ENCODE results near the gene MSH3.

MSH3 gene

GRCh38 chr5:80864109-80864508 lies 209.7 kb downstream of the MSH3 start:
- TF ChIP-seq EZH2phosphoT487 (IDR thresholded peaks at IDR 0.05; ENCODE audit: borderline replicate concordance, low read length) = no peak
- no peak for TF ChIP-seq CTCF (IDR thresholded peaks at IDR 0.05; ENCODE audit: low read depth, low read length, poor library complexity, severe bottlenecking)
- peaks cover 22% of the 10 kb centered on the region for H3K36me3 ChIP-seq (ENCODE audit: control insufficient read depth, low read length)
- no peaks in the 10 kb centered on the region for H3K27me3 ChIP-seq (ENCODE audit: control insufficient read depth, low read length)
- H3F3A ChIP-seq (ENCODE audit: control insufficient read depth, insufficient read depth) = no peaks in the 10 kb centered on the region
- H3K4me1 ChIP-seq (ENCODE audit: control insufficient read depth, low read length) = no peaks in the 10 kb centered on the region
- no peaks in the 10 kb centered on the region for H4K20me1 ChIP-seq (ENCODE audit: control insufficient read depth, insufficient read depth, low read depth, low read length)
- no peaks in the 10 kb centered on the region for H3K79me2 ChIP-seq (ENCODE audit: control insufficient read depth, low read length)
- no peak overlapping the region for H3K27ac ChIP-seq (ENCODE audit: low read depth, low read length)
- H3K9me2 ChIP-seq (replicated peaks; ENCODE audit: control insufficient read depth, low read length) = no peaks in the 10 kb centered on the region
- no peaks in the 10 kb centered on the region for H3K9me3 ChIP-seq (ENCODE audit: control insufficient read depth, insufficient read depth, low read length)
- H3K4me3 ChIP-seq (ENCODE audit: low read length) = no peak overlapping the region
- no peak overlapping the region for H3K4me2 ChIP-seq (ENCODE audit: low read length)

- Histone ChIP-seq H3K79me2 (ENCODE audit: control insufficient read depth, low read length) (no peaks in the 10 kb centered on the region), H3K4me3 (ENCODE audit: low read length) (no peak overlapping the region)
- TF ChIP-seq CTCF (IDR thresholded peaks at IDR 0.05; ENCODE audit: low read depth, low read length, poor library complexity, severe bottlenecking) (no peak), EZH2phosphoT487 (IDR thresholded peaks at IDR 0.05; ENCODE audit: borderline replicate concordance, low read length) (no peak)
These were observed 210.4 kb downstream of the MSH3 start for GRCh38 chr5:80864706-80865435.

GRCh38 chr5:80865551-80865950 lies 211.1 kb downstream of the MSH3 start:
- Histone ChIP-seq H3K9me2 (replicated peaks; ENCODE audit: control insufficient read depth, low read length) (no peaks in the 10 kb centered on the region), H3K27ac (ENCODE audit: low read depth, low read length) (no peak overlapping the region), H3K9me3 (ENCODE audit: control insufficient read depth, insufficient read depth, low read length) (no peaks in the 10 kb centered on the region), H4K20me1 (ENCODE audit: control insufficient read depth, insufficient read depth, low read depth, low read length) (no peaks in the 10 kb centered on the region), H3K4me3 (ENCODE audit: low read length) (no peak overlapping the region), H3K79me2 (ENCODE audit: control insufficient read depth, low read length) (no peaks in the 10 kb centered on the region), H3K27me3 (ENCODE audit: control insufficient read depth, low read length) (no peaks in the 10 kb centered on the region), H3K36me3 (ENCODE audit: control insufficient read depth, low read length) (peaks cover 22% of the 10 kb centered on the region), H3K4me1 (ENCODE audit: control insufficient read depth, low read length) (no peaks in the 10 kb centered on the region), H3K4me2 (ENCODE audit: low read length) (no peak overlapping the region), H3F3A (ENCODE audit: control insufficient read depth, insufficient read depth) (no peaks in the 10 kb centered on the region)
- no peak for TF ChIP-seq CTCF (IDR thresholded peaks at IDR 0.05; ENCODE audit: low read depth, low read length, poor library complexity, severe bottlenecking)
- TF ChIP-seq EZH2phosphoT487 (IDR thresholded peaks at IDR 0.05; ENCODE audit: borderline replicate concordance, low read length) = no peak

More at GRCh38 chr5:80864706-80865435, 210.4 kb downstream of the MSH3 start:
- Histone ChIP-seq H4K20me1 (ENCODE audit: control insufficient read depth, insufficient read depth, low read depth, low read length) (no peaks in the 10 kb centered on the region), H3K9me3 (ENCODE audit: control insufficient read depth, insufficient read depth, low read length) (no peaks in the 10 kb centered on the region), H3K27me3 (ENCODE audit: control insufficient read depth, low read length) (no peaks in the 10 kb centered on the region), H3K4me1 (ENCODE audit: control insufficient read depth, low read length) (no peaks in the 10 kb centered on the region), H3K36me3 (ENCODE audit: control insufficient read depth, low read length) (peaks cover 22% of the 10 kb centered on the region), H3K9me2 (replicated peaks; ENCODE audit: control insufficient read depth, low read length) (no peaks in the 10 kb centered on the region), H3K4me2 (ENCODE audit: low read length) (no peak overlapping the region), H3K27ac (ENCODE audit: low read depth, low read length) (no peak overlapping the region), H3F3A (ENCODE audit: control insufficient read depth, insufficient read depth) (no peaks in the 10 kb centered on the region)
